HL-60 (cell line): ENCODE results near the gene CFAP100.

Experiments used
- GABPA ChIP-seq: IDR thresholded peaks from 2 replicates; pipeline ENCODE4 v1.6.1; 2012; ENCODE audit warnings: low read depth
- POLR2AphosphoS5 ChIP-seq: IDR thresholded peaks from 2 replicates; pipeline ENCODE4 v1.6.1; 2012; ENCODE audit warnings: low read depth
- SPI1 ChIP-seq: IDR thresholded peaks from 2 replicates; pipeline ENCODE4 v1.6.1; 2012; ENCODE audit warnings: low read depth, mild to moderate bottlenecking, borderline replicate concordance
- TF ChIP-seq, protein P1 (sequence below): IDR thresholded peaks from 2 replicates; pipeline ENCODE4 v1.6.1; 2012; ENCODE audit warnings: low read depth; ENCODE audit not compliant: insufficient replicate concordance
- TF ChIP-seq, protein P2 (sequence below): IDR thresholded peaks from one replicate; pipeline ENCODE4 v1.5.1; 2011; ENCODE audit warnings: low read length, control low read depth, inconsistent platforms; ENCODE audit not compliant: insufficient read depth

DNA sequence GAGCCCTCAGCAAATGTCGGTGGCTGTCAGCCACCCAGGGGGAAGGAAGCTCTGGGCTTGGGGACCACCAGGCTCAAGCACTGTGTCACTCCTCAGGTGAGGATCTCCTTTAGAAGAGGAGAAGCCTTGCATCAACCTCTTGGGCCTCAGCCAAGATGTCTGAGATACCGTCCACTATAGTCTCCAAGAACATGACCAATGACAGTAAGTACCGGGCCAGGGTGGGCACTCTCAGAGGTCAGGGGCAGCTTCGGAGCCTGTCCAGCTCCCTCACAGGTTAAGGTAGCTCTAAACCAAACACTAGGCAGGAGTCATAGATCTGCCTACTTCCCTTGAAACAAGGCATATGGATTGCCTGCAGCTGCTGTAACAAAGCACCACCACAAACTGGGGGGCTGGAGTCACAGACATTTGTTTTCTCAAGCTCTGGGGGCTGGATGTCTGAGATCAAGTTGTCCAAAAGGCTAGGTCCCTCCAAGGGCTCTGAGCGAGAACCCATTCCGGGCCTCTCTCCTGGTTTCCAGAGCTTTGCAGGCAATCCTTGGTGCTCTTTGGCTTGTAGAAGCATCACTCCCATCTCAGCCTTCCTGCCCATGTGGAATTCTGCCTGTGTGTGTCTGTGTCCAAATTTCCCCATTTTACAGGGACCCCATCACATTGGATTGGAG lies 1.3 kb downstream of the CFAP100 start:
- TF ChIP-seq, protein P1, sequence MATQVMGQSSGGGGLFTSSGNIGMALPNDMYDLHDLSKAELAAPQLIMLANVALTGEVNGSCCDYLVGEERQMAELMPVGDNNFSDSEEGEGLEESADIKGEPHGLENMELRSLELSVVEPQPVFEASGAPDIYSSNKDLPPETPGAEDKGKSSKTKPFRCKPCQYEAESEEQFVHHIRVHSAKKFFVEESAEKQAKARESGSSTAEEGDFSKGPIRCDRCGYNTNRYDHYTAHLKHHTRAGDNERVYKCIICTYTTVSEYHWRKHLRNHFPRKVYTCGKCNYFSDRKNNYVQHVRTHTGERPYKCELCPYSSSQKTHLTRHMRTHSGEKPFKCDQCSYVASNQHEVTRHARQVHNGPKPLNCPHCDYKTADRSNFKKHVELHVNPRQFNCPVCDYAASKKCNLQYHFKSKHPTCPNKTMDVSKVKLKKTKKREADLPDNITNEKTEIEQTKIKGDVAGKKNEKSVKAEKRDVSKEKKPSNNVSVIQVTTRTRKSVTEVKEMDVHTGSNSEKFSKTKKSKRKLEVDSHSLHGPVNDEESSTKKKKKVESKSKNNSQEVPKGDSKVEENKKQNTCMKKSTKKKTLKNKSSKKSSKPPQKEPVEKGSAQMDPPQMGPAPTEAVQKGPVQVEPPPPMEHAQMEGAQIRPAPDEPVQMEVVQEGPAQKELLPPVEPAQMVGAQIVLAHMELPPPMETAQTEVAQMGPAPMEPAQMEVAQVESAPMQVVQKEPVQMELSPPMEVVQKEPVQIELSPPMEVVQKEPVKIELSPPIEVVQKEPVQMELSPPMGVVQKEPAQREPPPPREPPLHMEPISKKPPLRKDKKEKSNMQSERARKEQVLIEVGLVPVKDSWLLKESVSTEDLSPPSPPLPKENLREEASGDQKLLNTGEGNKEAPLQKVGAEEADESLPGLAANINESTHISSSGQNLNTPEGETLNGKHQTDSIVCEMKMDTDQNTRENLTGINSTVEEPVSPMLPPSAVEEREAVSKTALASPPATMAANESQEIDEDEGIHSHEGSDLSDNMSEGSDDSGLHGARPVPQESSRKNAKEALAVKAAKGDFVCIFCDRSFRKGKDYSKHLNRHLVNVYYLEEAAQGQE: no peak
- TF ChIP-seq, protein P2, sequence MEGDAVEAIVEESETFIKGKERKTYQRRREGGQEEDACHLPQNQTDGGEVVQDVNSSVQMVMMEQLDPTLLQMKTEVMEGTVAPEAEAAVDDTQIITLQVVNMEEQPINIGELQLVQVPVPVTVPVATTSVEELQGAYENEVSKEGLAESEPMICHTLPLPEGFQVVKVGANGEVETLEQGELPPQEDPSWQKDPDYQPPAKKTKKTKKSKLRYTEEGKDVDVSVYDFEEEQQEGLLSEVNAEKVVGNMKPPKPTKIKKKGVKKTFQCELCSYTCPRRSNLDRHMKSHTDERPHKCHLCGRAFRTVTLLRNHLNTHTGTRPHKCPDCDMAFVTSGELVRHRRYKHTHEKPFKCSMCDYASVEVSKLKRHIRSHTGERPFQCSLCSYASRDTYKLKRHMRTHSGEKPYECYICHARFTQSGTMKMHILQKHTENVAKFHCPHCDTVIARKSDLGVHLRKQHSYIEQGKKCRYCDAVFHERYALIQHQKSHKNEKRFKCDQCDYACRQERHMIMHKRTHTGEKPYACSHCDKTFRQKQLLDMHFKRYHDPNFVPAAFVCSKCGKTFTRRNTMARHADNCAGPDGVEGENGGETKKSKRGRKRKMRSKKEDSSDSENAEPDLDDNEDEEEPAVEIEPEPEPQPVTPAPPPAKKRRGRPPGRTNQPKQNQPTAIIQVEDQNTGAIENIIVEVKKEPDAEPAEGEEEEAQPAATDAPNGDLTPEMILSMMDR: no peak
- TF ChIP-seq SPI1 (no peak), GABPA (no peak), POLR2AphosphoS5 (no peak)
